KMS-11 (cell line): ENCODE results near the gene NFIC.

Source experiments
- H2AFZ ChIP-seq: fragments of 200-600 bp; sonication (generic); 2 replicates; pipeline ENCODE4 v1.6.1; 2016; ENCODE audit warnings: antibody characterized with exemption, mixed run types, low read depth
- H3K27ac ChIP-seq: fragments of 200-600 bp; sonication (generic); 2 replicates; pipeline ENCODE4 v1.6.1; 2016; ENCODE audit warnings: mild to moderate bottlenecking, mixed run types
- H3K27me3 ChIP-seq: fragments of 200-600 bp; sonication (generic); 2 replicates; pipeline ENCODE4 v1.6.1; 2017; ENCODE audit warnings: mild to moderate bottlenecking, low read depth, mixed run types, moderate library complexity; ENCODE audit not compliant: insufficient read depth
- H3K36me3 ChIP-seq: fragments of 200-600 bp; sonication (generic); 2 replicates; pipeline ENCODE4 v1.6.1; 2017; ENCODE audit warnings: mild to moderate bottlenecking, mixed run types; ENCODE audit not compliant: insufficient read depth
- H3K4me1 ChIP-seq: fragments of 200-600 bp; sonication (generic); 2 replicates; pipeline ENCODE4 v1.6.1; 2016; ENCODE audit warnings: mild to moderate bottlenecking, low read depth, mixed run types; ENCODE audit not compliant: poor library complexity, severe bottlenecking
- H3K4me2 ChIP-seq: fragments of 200-600 bp; sonication (generic); 2 replicates; pipeline ENCODE4 v1.7.0; 2016; ENCODE audit warnings: mild to moderate bottlenecking, mixed run types
- H3K4me3 ChIP-seq: fragments of 200-600 bp; sonication (generic); IDR thresholded peaks from 2 replicates; pipeline ENCODE4 v1.6.1; 2017; ENCODE audit warnings: low read depth, low read length, mixed read lengths; ENCODE audit not compliant: insufficient read depth
- H3K79me2 ChIP-seq: fragments of 200-600 bp; sonication (generic); 2 replicates; pipeline ENCODE4 v1.6.1; 2016; ENCODE audit warnings: low read depth, mixed run types; ENCODE audit not compliant: insufficient read depth
- H3K9ac ChIP-seq: fragments of 200-600 bp; sonication (generic); 2 replicates; pipeline ENCODE4 v1.6.1; 2016; ENCODE audit warnings: mild to moderate bottlenecking, mixed run types
- H4K20me1 ChIP-seq: fragments of 200-600 bp; sonication (generic); 2 replicates; pipeline ENCODE4 v1.6.1; 2016; ENCODE audit warnings: mild to moderate bottlenecking, mixed run types; ENCODE audit not compliant: insufficient read depth
- CTCF ChIP-seq: fragments of 200-600 bp; sonication (generic); conservative IDR thresholded peaks from 2 replicates; pipeline ENCODE4 v1.6.1; 2017; ENCODE audit warnings: low read depth, mild to moderate bottlenecking, antibody characterized with exemption, low read length, moderate library complexity, mixed read lengths

Gene NFIC

GRCh38 chr19:3367628-3368440 is 1.5 kb downstream of the NFIC start:
- H3K27ac ChIP-seq: peak overlapping the region; percentile 85
- TF ChIP-seq CTCF: no peak
- peak overlapping the region; percentile 82 for H3K4me2 ChIP-seq
- H3K27me3 ChIP-seq: no peaks in the 10 kb centered on the region
- H3K79me2 ChIP-seq: peaks cover 67% of the 10 kb centered on the region
- H3K4me1 ChIP-seq: peaks cover 28% of the 10 kb centered on the region
- peak overlapping the region; percentile 98 for H3K9ac ChIP-seq
- no peaks in the 10 kb centered on the region for H3K36me3 ChIP-seq
- H4K20me1 ChIP-seq: no peaks in the 10 kb centered on the region
- H3K4me3 ChIP-seq: peak overlapping the region; percentile 11
- no peak overlapping the region for H2AFZ ChIP-seq

- Histone ChIP-seq H3K27ac (peak overlapping the region; percentile 85; the same call in 1 of the 2 replicates), H3K27me3 (no peaks in the 10 kb centered on the region), H3K79me2 (peaks cover 72% of the 10 kb centered on the region), H4K20me1 (no peaks in the 10 kb centered on the region), H3K4me3 (no peak overlapping the region), H3K36me3 (no peaks in the 10 kb centered on the region), H3K9ac (no peak overlapping the region; the same call in 1 of the 2 replicates), H3K4me1 (peaks cover 28% of the 10 kb centered on the region), H3K4me2 (peak overlapping the region; percentile 82; the same call in 1 of the 2 replicates), H2AFZ (no peak overlapping the region)
- TF ChIP-seq CTCF: no peak
These were observed 2.0 kb downstream of the NFIC start for GRCh38 chr19:3368441-3368795.

- H3K4me1 ChIP-seq: peaks cover 28% of the 10 kb centered on the region
- no peak for TF ChIP-seq CTCF
- no peak overlapping the region; the same call in 1 of the 2 replicates for H3K9ac ChIP-seq
- peaks cover 4% of the 10 kb centered on the region for H4K20me1 ChIP-seq
- no peak overlapping the region for H3K27ac ChIP-seq
- H3K27me3 ChIP-seq: no peaks in the 10 kb centered on the region
- no peak overlapping the region; the same call in 1 of the 2 replicates for H3K4me2 ChIP-seq
- H3K4me3 ChIP-seq: no peak overlapping the region
- no peak overlapping the region for H2AFZ ChIP-seq
- H3K36me3 ChIP-seq: no peaks in the 10 kb centered on the region
- peaks cover 77% of the 10 kb centered on the region for H3K79me2 ChIP-seq
These were observed 2.5 kb downstream of the NFIC start for GRCh38 chr19:3368848-3369336.

GRCh38 chr19:3369337-3370213 is 3.2 kb downstream of the NFIC start:
- Histone ChIP-seq H2AFZ (no peak overlapping the region), H3K27ac (no peak overlapping the region), H3K27me3 (no peaks in the 10 kb centered on the region), H3K4me1 (peaks cover 28% of the 10 kb centered on the region), H3K9ac (no peak overlapping the region), H4K20me1 (peaks cover 11% of the 10 kb centered on the region), H3K4me2 (no peak overlapping the region), H3K4me3 (no peak overlapping the region), H3K79me2 (peaks cover 84% of the 10 kb centered on the region), H3K36me3 (no peaks in the 10 kb centered on the region)
- no peak for TF ChIP-seq CTCF
